Trophoblast cell (in vitro differentiated cells and primary cell): ENCODE results near the gene MS4A15.
"Not testable (repeated sequence)": the region's sequence is repeated elsewhere in the genome, so short reads cannot be mapped to it uniquely, and the experiment has no call there.

ENCODE experiments used
- DNase-seq, 2 donors: peaks; one replicate each; pipeline ENCODE4 v3.0.0-alpha.2; 2016
- H2AFZ ChIP-seq: 2 replicates; pipeline ENCODE4 v1.6.1; 2013; ENCODE audit warnings: low read length, moderate library complexity, mild to moderate bottlenecking; ENCODE audit not compliant: insufficient read depth, poor library complexity
- H2AK5ac ChIP-seq: 2 replicates; pipeline ENCODE4 v1.6.1; 2013; ENCODE audit warnings: mild to moderate bottlenecking, low read length
- H2BK120ac ChIP-seq: 2 replicates; pipeline ENCODE4 v1.6.1; 2013; ENCODE audit warnings: low read length, mild to moderate bottlenecking, moderate library complexity; ENCODE audit not compliant: insufficient read depth, poor library complexity
- H2BK12ac ChIP-seq: 2 replicates; pipeline ENCODE4 v1.6.1; 2013; ENCODE audit warnings: mild to moderate bottlenecking, low read length, moderate library complexity
- H2BK5ac ChIP-seq: 2 replicates; pipeline ENCODE4 v1.6.1; 2013; ENCODE audit warnings: low read length, low read depth, moderate library complexity, mild to moderate bottlenecking; ENCODE audit not compliant: poor library complexity
- H3K14ac ChIP-seq: 2 replicates; pipeline ENCODE4 v1.6.1; 2013; ENCODE audit warnings: mild to moderate bottlenecking, low read length
- H3K18ac ChIP-seq: 2 replicates; pipeline ENCODE4 v1.6.1; 2013; ENCODE audit warnings: mild to moderate bottlenecking, low read length
- H3K23ac ChIP-seq: 2 replicates; pipeline ENCODE4 v1.6.1; 2013; ENCODE audit warnings: low read length
- H3K27ac ChIP-seq: 2 replicates; pipeline ENCODE4 v1.5.1; 2013; ENCODE audit warnings: low read depth, mild to moderate bottlenecking, inconsistent platforms, low read length, moderate library complexity
- H3K27me3 ChIP-seq: 2 replicates; pipeline ENCODE4 v1.6.1; 2013; ENCODE audit warnings: inconsistent platforms, mild to moderate bottlenecking, low read length, moderate library complexity; ENCODE audit not compliant: insufficient read depth
- H3K36me3 ChIP-seq, 2 experiments: 1 replicate in 1 of 2; 2 replicates in 1 of 2; pipeline ENCODE4 v1.6.1; 2013; ENCODE audit warnings: low read length in 2 of 2, mild to moderate bottlenecking in 2 of 2, moderate library complexity in 1 of 2; ENCODE audit not compliant: insufficient read depth in 2 of 2, control insufficient read depth in 1 of 2
- H3K4ac ChIP-seq: 2 replicates; pipeline ENCODE4 v1.6.1; 2013; ENCODE audit warnings: low read depth, mild to moderate bottlenecking, low read length, moderate library complexity
- H3K4me1 ChIP-seq, 2 experiments: 1 replicate in 1 of 2; 2 replicates in 1 of 2; pipeline ENCODE4 v1.6.1; 2013; ENCODE audit warnings: low read length in 2 of 2, mild to moderate bottlenecking in 2 of 2, moderate library complexity in 1 of 2; ENCODE audit not compliant: insufficient read depth in 2 of 2, control insufficient read depth in 1 of 2
- H3K4me2 ChIP-seq: 2 replicates; pipeline ENCODE4 v1.6.1; 2013; ENCODE audit warnings: inconsistent platforms, mild to moderate bottlenecking, low read length, moderate library complexity
- H3K4me3 ChIP-seq: 2 replicates; pipeline ENCODE4 v1.5.1; 2013; ENCODE audit warnings: mild to moderate bottlenecking, low read depth, low read length, inconsistent platforms
- H3K79me1 ChIP-seq: one replicate; pipeline ENCODE4 v1.6.1; 2013; ENCODE audit warnings: low read length
- H3K79me2 ChIP-seq: 2 replicates; pipeline ENCODE4 v1.6.1; 2013; ENCODE audit warnings: low read length, mild to moderate bottlenecking; ENCODE audit not compliant: control insufficient read depth, insufficient read depth, poor library complexity
- H3K9ac ChIP-seq: 2 replicates; pipeline ENCODE4 v1.6.1; 2013; ENCODE audit warnings: mild to moderate bottlenecking, low read length
- H3K9me3 ChIP-seq: 2 replicates; pipeline ENCODE4 v1.6.1; 2013; ENCODE audit warnings: low read depth, mild to moderate bottlenecking, control low read depth, inconsistent platforms, low read length; ENCODE audit not compliant: insufficient read depth
- H4K12ac ChIP-seq: 2 replicates; pipeline ENCODE4 v1.6.1; 2013; ENCODE audit warnings: low read depth, mild to moderate bottlenecking, low read length, moderate library complexity
- H4K8ac ChIP-seq: 2 replicates; pipeline ENCODE4 v1.6.1; 2013; ENCODE audit warnings: low read depth, mild to moderate bottlenecking, low read length, moderate library complexity
- H4K91ac ChIP-seq: one replicate; pipeline ENCODE4 v1.6.1; 2013; ENCODE audit warnings: low read depth, mild to moderate bottlenecking, low read length, moderate library complexity
- WGBS: extraction: QIAGEN DNeasy Blood & Tissue Kit; methylation state at CpG from one replicate; pipeline ENCODE4 v1.1.7; 2013; ENCODE audit warnings: missing lambda C conversion rate; ENCODE audit not compliant: insufficient read length, insufficient coverage; ENCODE audit errors: extremely low coverage; 5-methylcytosine and 5-hydroxymethylcytosine counted together

Gene MS4A15

GRCh38 chr11:60757231-60757800 lies 649 bp downstream of the MS4A15 start:
- Histone ChIP-seq H3K4me3 (no peak overlapping the region), H3K23ac (no peak overlapping the region), H4K12ac (no peak overlapping the region), H2BK120ac (no peak overlapping the region), H3K18ac (no peak overlapping the region), H4K91ac (no peak overlapping the region), H3K79me1 (no peaks in the 10 kb centered on the region), H3K4ac (no peak overlapping the region), H3K4me2 (no peak overlapping the region), H3K9ac (no peak overlapping the region), H4K8ac (no peak overlapping the region), H2BK12ac (no peak overlapping the region), H3K27ac (no peak overlapping the region), H2BK5ac (no peak overlapping the region), H3K9me3 (no peaks in the 10 kb centered on the region), H2AFZ (no peak overlapping the region), H3K79me2 (no peaks in the 10 kb centered on the region), H3K36me3 (no peaks in the 10 kb centered on the region), H3K27me3 (no peaks in the 10 kb centered on the region), H2AK5ac (no peak overlapping the region), H3K14ac (no peak overlapping the region), H3K4me1 (no peaks in the 10 kb centered on the region)
- no CpG with 5 or more reads among the region's 19 CpGs for WGBS
- DNase-seq, result no peak

DNA sequence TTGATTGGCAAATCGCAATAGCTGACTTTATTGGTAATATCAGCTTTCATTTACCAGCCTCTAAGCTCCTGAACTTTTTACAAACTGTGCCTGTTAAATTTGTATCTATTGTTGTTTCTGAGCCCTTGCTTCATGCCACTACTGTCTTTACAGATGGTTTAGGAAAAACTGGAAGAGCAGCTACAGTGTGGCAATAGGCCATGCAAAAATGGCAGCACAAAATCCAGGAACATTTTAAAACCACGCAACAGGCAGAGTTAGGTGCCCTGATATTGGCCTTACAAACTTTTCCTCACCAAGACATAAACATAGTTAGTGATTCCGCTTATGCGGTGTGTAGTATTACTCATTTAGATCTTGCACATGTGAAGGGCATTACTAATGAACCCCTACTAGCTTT lies 2.0 kb downstream of the MS4A15 start:
- not testable (repeated sequence) for H3K79me1 ChIP-seq, H3K23ac ChIP-seq, H2BK5ac ChIP-seq, H3K79me2 ChIP-seq, H3K9ac ChIP-seq, H3K36me3 ChIP-seq, H3K9me3 ChIP-seq, H2BK120ac ChIP-seq, H4K8ac ChIP-seq, H3K14ac ChIP-seq, H4K91ac ChIP-seq, H3K4me1 ChIP-seq, H3K18ac ChIP-seq, H3K4ac ChIP-seq, H3K4me2 ChIP-seq, H4K12ac ChIP-seq, H2BK12ac ChIP-seq, H2AFZ ChIP-seq, H3K4me3 ChIP-seq, H3K27ac ChIP-seq, H3K27me3 ChIP-seq, H2AK5ac ChIP-seq
- peak; percentile 59 to 70 for DNase-seq
- no CpG with 5 or more reads among the region's 4 CpGs for WGBS

GRCh38 chr11:60759438-60760225 lies 3.0 kb downstream of the MS4A15 start:
- not testable (repeated sequence) for H3K14ac ChIP-seq, H2BK5ac ChIP-seq, H3K4ac ChIP-seq, H4K12ac ChIP-seq, H4K91ac ChIP-seq, H4K8ac ChIP-seq, H3K9ac ChIP-seq, H2BK120ac ChIP-seq, H3K18ac ChIP-seq, H3K79me2 ChIP-seq, H2BK12ac ChIP-seq, H3K4me2 ChIP-seq, H3K9me3 ChIP-seq, H2AK5ac ChIP-seq, H3K79me1 ChIP-seq, H3K27ac ChIP-seq, H3K27me3 ChIP-seq, H3K4me1 ChIP-seq, H3K23ac ChIP-seq, H3K4me3 ChIP-seq, H2AFZ ChIP-seq, H3K36me3 ChIP-seq
- DNase-seq, result peak; percentile 53 to 68
- WGBS, result no CpG with 5 or more reads among the region's 22 CpGs

- H3K4me2 ChIP-seq, result no peak overlapping the region
- H2BK12ac ChIP-seq, result no peak overlapping the region
- WGBS, result no CpG with 5 or more reads among the region's 4 CpGs
- H3K27me3 ChIP-seq, result no peaks in the 10 kb centered on the region
- H3K14ac ChIP-seq, result no peak overlapping the region
- no peak overlapping the region for H4K91ac ChIP-seq
- no peak overlapping the region for H3K4me3 ChIP-seq
- peaks cover 1% of the 10 kb centered on the region for H3K79me1 ChIP-seq
- H2BK120ac ChIP-seq, result no peak overlapping the region
- H3K27ac ChIP-seq, result no peak overlapping the region
- H4K12ac ChIP-seq, result no peak overlapping the region
- no peak overlapping the region for H2BK5ac ChIP-seq
- no peak for DNase-seq
- H2AK5ac ChIP-seq, result no peak overlapping the region
- no peaks in the 10 kb centered on the region for H3K79me2 ChIP-seq
- no peak overlapping the region for H3K9ac ChIP-seq
- no peaks in the 10 kb centered on the region for H3K36me3 ChIP-seq
- peaks cover 2 to 4% of the 10 kb centered on the region in 2 experiments for H3K4me1 ChIP-seq
- H3K4ac ChIP-seq, result no peak overlapping the region
- no peak overlapping the region for H2AFZ ChIP-seq
- H4K8ac ChIP-seq, result no peak overlapping the region
- no peak overlapping the region for H3K23ac ChIP-seq
- H3K18ac ChIP-seq, result no peak overlapping the region
- H3K9me3 ChIP-seq, result no peaks in the 10 kb centered on the region
Observed at GRCh38 chr11:60761436-60762190, 4.9 kb downstream of the MS4A15 start.
